Astrocyte (in vitro differentiated cells and primary cell): Measurements from ENCODE around the gene ANKRD39.

Experiments used
- CTCF ChIP-seq: IDR thresholded peaks from 2 replicates; pipeline ENCODE4 v1.5.1; 2011; ENCODE audit warnings: low read depth, mild to moderate bottlenecking, inconsistent platforms, low read length, moderate library complexity; ENCODE audit not compliant: insufficient read depth
- EZH2 ChIP-seq: IDR thresholded peaks from 2 replicates; pipeline ENCODE4 v1.6.1; 2012; ENCODE audit warnings: mild to moderate bottlenecking, low read length, inconsistent platforms; ENCODE audit not compliant: insufficient read depth

- TF ChIP-seq CTCF, result no peak
- no peak for TF ChIP-seq EZH2
Measured at GRCh38 chr2:96837575-96837974, 20.2 kb downstream of the ANKRD39 start.
